Endothelial cell of umbilical vein (primary cell): ENCODE measurements around the gene SFMBT1. TPM values are rescaled to one million over a fixed set of nuclear protein-coding genes. Genes with fewer than 3 reads are reported as not detected.

Experiments
- BruUV-seq: library from RNA; stranded (reverse); fragments of 400-500 nt; replicated peaks from 2 replicates; lab custom pipeline; 2021; lab: Mats Ljungman, UMichigan
- CTCF ChIA-PET: fragments of 300-600, 350-600 bp; sonication (Branson Sonifier 250); formaldehyde crosslinking; loops from one replicate; lab custom pipeline; 2021; ENCODE audit warnings: antibody characterized with exemption, inconsistent platforms; lab: Charles Lee
- POLR2A ChIA-PET: fragments of 300-600, 350-600 bp; sonication (Branson Sonifier 250); formaldehyde crosslinking; loops from one replicate; lab custom pipeline; 2021; ENCODE audit warnings: antibody characterized with exemption, inconsistent platforms; lab: Charles Lee
- DNase-seq: peaks from one replicate; pipeline ENCODE4 v3.0.0-alpha.2; 2011; ENCODE audit warnings: low read depth, low spot score
- FAIRE-seq: peaks from 2 replicates; lab custom pipeline; 2011; peaks lifted over from hg19 to GRCh38; lab: Jason Lieb, UNC
- H2AFZ ChIP-seq: 2 replicates; pipeline ENCODE4 v1.6.0; 2012; ENCODE audit warnings: low read depth, low read length, control low read depth, inconsistent platforms
- H3K27ac ChIP-seq: 2 replicates; pipeline ENCODE4 v1.5.1; 2011; ENCODE audit warnings: low read depth, mild to moderate bottlenecking, control low read depth, low read length, moderate library complexity; ENCODE audit not compliant: insufficient read depth
- H3K27me3 ChIP-seq, 2 experiments: 2 replicates each; pipeline versions ENCODE4 v1.6.0 to v1.6.1; 2011; ENCODE audit warnings: low read length in 2 of 2, mixed read lengths in 1 of 2; ENCODE audit not compliant: control insufficient read depth in 2 of 2, insufficient read depth in 2 of 2
- H3K36me3 ChIP-seq, 2 experiments: 2 replicates in 1 of 2; 3 replicates in 1 of 2; pipeline ENCODE4 v1.5.1; 2011; ENCODE audit warnings: low read length in 2 of 2, mild to moderate bottlenecking in 1 of 2, moderate library complexity in 1 of 2; ENCODE audit not compliant: control insufficient read depth in 2 of 2, insufficient read depth in 2 of 2; ENCODE audit errors: extremely low read depth in 1 of 2
- H3K4me1 ChIP-seq: 3 replicates; pipeline ENCODE4 v1.5.1; 2011; ENCODE audit warnings: mild to moderate bottlenecking, low read length; ENCODE audit not compliant: control insufficient read depth, insufficient read depth; ENCODE audit errors: extremely low read depth
- H3K4me2 ChIP-seq: 2 replicates; pipeline ENCODE4 v1.6.1; 2011; ENCODE audit warnings: low read length, control low read depth, mixed read lengths; ENCODE audit not compliant: insufficient read depth
- H3K4me3 ChIP-seq, 3 experiments: fragments of 200-600 bp in 1 of 3; sonication (generic), shearing (Covaris generic) in 1 of 3; replicated peaks in 1 of 3; 2 replicates each; pipeline ENCODE4 v1.5.1; 2011 to 2016; ENCODE audit warnings: control low read depth in 3 of 3, low read length in 3 of 3, mild to moderate bottlenecking in 2 of 3, inconsistent platforms in 1 of 3, low read depth in 1 of 3, moderate library complexity in 1 of 3; ENCODE audit not compliant: insufficient read depth in 1 of 3
- H3K79me2 ChIP-seq: 2 replicates; pipeline ENCODE4 v1.6.0; 2012; ENCODE audit warnings: low read length, inconsistent platforms; ENCODE audit not compliant: control insufficient read depth, insufficient read depth
- H3K9ac ChIP-seq: replicated peaks from 2 replicates; pipeline ENCODE3; 2011; ENCODE audit warnings: low read length, control low read depth; ENCODE audit not compliant: insufficient read depth; ENCODE audit errors: extremely low read depth
- H3K9me1 ChIP-seq: replicated peaks from 3 replicates; pipeline ENCODE4 v1.6.0; 2011; ENCODE audit warnings: mild to moderate bottlenecking, low read length; ENCODE audit not compliant: control insufficient read depth, insufficient read depth; ENCODE audit errors: extremely low read depth
- H3K9me3 ChIP-seq: replicated peaks from 2 replicates; pipeline ENCODE4 v1.5.1; 2012; ENCODE audit warnings: low read length, inconsistent platforms; ENCODE audit not compliant: control insufficient read depth, insufficient read depth
- H4K20me1 ChIP-seq: replicated peaks from 2 replicates; pipeline ENCODE3; 2011; ENCODE audit warnings: mild to moderate bottlenecking, low read length; ENCODE audit not compliant: control insufficient read depth, insufficient read depth; ENCODE audit errors: extremely low read depth
- EZH2 ChIP-seq: IDR thresholded peaks from 2 replicates; pipeline ENCODE4 v1.6.1; 2012; ENCODE audit warnings: borderline replicate concordance, low read depth, mild to moderate bottlenecking, moderate library complexity, low read length, inconsistent platforms; ENCODE audit not compliant: severe bottlenecking
- FOS ChIP-seq: IDR thresholded peaks from 2 replicates; pipeline ENCODE4 v1.6.1; 2011; ENCODE audit warnings: mild to moderate bottlenecking, low read length, moderate library complexity, borderline replicate concordance; ENCODE audit not compliant: insufficient read depth
- GATA2 ChIP-seq: IDR thresholded peaks from 2 replicates; pipeline ENCODE4 v1.7.0; 2011; ENCODE audit warnings: low read depth, mild to moderate bottlenecking, moderate library complexity, mixed read lengths, low read length; ENCODE audit not compliant: insufficient read length, insufficient read depth
- JUN ChIP-seq: IDR thresholded peaks from 2 replicates; pipeline ENCODE4 v1.6.1; 2011; ENCODE audit warnings: borderline replicate concordance, low read depth; ENCODE audit not compliant: insufficient read length, insufficient read depth
- MYC ChIP-seq: IDR thresholded peaks from one replicate; pipeline ENCODE4 v1.6.1; 2011; ENCODE audit warnings: mild to moderate bottlenecking, low read depth, low read length
- POLR2A ChIP-seq: IDR thresholded peaks from 2 replicates; pipeline ENCODE4 v1.6.1; 2012; ENCODE audit warnings: low read depth, mild to moderate bottlenecking, control low read depth, low read length
- POLR2AphosphoS5 ChIP-seq: IDR thresholded peaks from 2 replicates; pipeline ENCODE4 v1.6.1; 2012; ENCODE audit warnings: low read depth, mild to moderate bottlenecking, control low read depth, low read length, moderate library complexity; ENCODE audit not compliant: insufficient read depth
- dilution Hi-C: fragments of 300-500 bp; cut with MboI; formaldehyde crosslinking; loops from one replicate; pipeline ENCODE4 v1.15.0; 2019; ENCODE audit warnings: low sequenced_read_pairs; ENCODE audit not compliant: extremely low pct_ligation_motif_present
- intact Hi-C: fragments of 100-400 bp; cut with micrococcal nuclease; formaldehyde crosslinking; loops from one replicate; pipeline ENCODE4 v1.10.0; 2022
- polyA plus RNA-seq, 4 experiments: library from polyadenylated mRNA; depleted of rRNA in 3 of 4; stranded (reverse) in 3 of 4; unstranded in 1 of 4; fragments of >200 nt; gene quantifications; 2 replicates each; pipeline versions ENCODE4 v1.2.1 to v1.2.3, GENCODE V29; 2011 to 2012; ENCODE audit warnings: missing spikeins in 1 of 4
- total RNA-seq: library from RNA; stranded (reverse); gene quantifications from 2 replicates; pipeline ENCODE4 v1.2.3, GENCODE V29; 2021
- TF ChIP-seq, protein P1 (sequence below): IDR thresholded peaks from 2 replicates; pipeline ENCODE4 v1.6.1; 2011; ENCODE audit not compliant: insufficient read depth, insufficient read length
- TF ChIP-seq, protein P2 (sequence below), 2 donors: IDR thresholded peaks; 1 replicate in 1 of 2; 2 replicates in 1 of 2; pipeline ENCODE4 v1.5.1; 2011; ENCODE audit warnings: low read length in 2 of 2, mild to moderate bottlenecking in 2 of 2, moderate library complexity in 2 of 2, control low read depth in 1 of 2, inconsistent platforms in 1 of 2, low read depth in 1 of 2; ENCODE audit not compliant: insufficient read depth in 1 of 2; ENCODE audit errors: extremely low read depth in 1 of 2

The SFMBT1 gene
- total and polyA plus RNA-seq, 2 donors (not counting 3 experiments of a cell fraction or from before 2014, with no cell fraction given): 1.8 to 6.0 TPM

DNA sequence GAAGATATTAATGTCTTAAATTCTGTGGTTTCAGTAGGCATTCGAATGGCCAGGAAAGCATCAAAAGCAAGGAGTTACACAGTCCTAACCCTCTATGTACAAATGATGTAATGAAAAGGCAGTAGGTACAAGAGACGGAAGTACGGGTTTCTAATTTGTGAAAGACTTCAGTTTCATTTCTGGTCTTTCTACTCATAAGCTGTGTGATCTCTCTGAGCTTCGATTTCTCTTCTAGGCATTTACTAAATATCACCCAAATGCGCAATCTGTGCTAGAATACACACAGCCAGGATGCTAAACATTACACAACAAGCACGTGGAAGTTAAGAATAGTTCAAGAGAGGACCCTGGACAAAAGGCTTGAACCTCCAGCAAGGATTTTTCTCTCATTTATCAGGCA lies 130.6 kb downstream of the SFMBT1 start:
- Histone ChIP-seq H3K27ac (no peak overlapping the region), H3K4me2 (no peak overlapping the region), H3K4me3 (no peak overlapping the region), H3K4me1 (no peaks in the 10 kb centered on the region), H3K9me1 (no peaks in the 10 kb centered on the region), H3K36me3 (no peaks in the 10 kb centered on the region), H2AFZ (no peak overlapping the region), H3K27me3 (no peaks in the 10 kb centered on the region), H3K9ac (no peak overlapping the region), H3K79me2 (no peaks in the 10 kb centered on the region), H3K9me3 (no peaks in the 10 kb centered on the region), H4K20me1 (no peaks in the 10 kb centered on the region)
- no peak for FAIRE-seq
- TF ChIP-seq GATA2: no peak
- TF ChIP-seq MYC: no peak
- TF ChIP-seq POLR2AphosphoS5: no peak
- TF ChIP-seq JUN: no peak
- no peak for TF ChIP-seq FOS
- TF ChIP-seq POLR2A: no peak
- TF ChIP-seq, protein P1, sequence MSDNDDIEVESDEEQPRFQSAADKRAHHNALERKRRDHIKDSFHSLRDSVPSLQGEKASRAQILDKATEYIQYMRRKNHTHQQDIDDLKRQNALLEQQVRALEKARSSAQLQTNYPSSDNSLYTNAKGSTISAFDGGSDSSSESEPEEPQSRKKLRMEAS: no peak
- TF ChIP-seq EZH2: no peak
- TF ChIP-seq, protein P2, sequence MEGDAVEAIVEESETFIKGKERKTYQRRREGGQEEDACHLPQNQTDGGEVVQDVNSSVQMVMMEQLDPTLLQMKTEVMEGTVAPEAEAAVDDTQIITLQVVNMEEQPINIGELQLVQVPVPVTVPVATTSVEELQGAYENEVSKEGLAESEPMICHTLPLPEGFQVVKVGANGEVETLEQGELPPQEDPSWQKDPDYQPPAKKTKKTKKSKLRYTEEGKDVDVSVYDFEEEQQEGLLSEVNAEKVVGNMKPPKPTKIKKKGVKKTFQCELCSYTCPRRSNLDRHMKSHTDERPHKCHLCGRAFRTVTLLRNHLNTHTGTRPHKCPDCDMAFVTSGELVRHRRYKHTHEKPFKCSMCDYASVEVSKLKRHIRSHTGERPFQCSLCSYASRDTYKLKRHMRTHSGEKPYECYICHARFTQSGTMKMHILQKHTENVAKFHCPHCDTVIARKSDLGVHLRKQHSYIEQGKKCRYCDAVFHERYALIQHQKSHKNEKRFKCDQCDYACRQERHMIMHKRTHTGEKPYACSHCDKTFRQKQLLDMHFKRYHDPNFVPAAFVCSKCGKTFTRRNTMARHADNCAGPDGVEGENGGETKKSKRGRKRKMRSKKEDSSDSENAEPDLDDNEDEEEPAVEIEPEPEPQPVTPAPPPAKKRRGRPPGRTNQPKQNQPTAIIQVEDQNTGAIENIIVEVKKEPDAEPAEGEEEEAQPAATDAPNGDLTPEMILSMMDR (IDR thresholded peaks at IDR 0.05; ENCODE audit: extremely low read depth in 1 of 2, insufficient read depth in 1 of 2, low read depth in 1 of 2, low read length in 2 of 2): no peak
- dilution Hi-C loops: no loop called here
- ChIA-PET CTCF (interaction anchor here (1.1 to 3.0 kb wide), 3 partner anchors 11 to 36 kb away, joined by 3 to 9 read pairs (median 4); no protein-coding TSS in a partner anchor), POLR2A (no interaction called here)
- intact Hi-C loops: no loop called here
- DNase-seq: no peak
- BruUV-seq: no TSS peak
